ENCODE data around the gene GPX7.

Gene GPX7

GRCh38 chr1:52601991-52602855, at the start of gene GPX7:
Gene GPX7 (plus strand): TSS chr1:52602371. CDS start chr1:52602410, 39 bp downstream.
- Mint-ChIP-seq H3K27ac (peak within 1 kb of the TSS; percentile 89), H3K4me1 (peaks cover 56% of the 10 kb centered on the region), H3K36me3 (peaks cover 22% of the 10 kb centered on the region), H3K27me3 (no peaks in the 10 kb centered on the region), H3K4me3 (peak within 1 kb of the TSS; percentile 83), H3K9me3 (no peaks in the 10 kb centered on the region)
- peak; percentile 78 for DNase-seq
- CTCF ChIA-PET = interaction anchor here (1.1 kb wide), 1 partner anchor 197 kb away, joined by 4 read pairs; the partner anchor contains the start of genes ORC1 and PRPF38A

DNA sequence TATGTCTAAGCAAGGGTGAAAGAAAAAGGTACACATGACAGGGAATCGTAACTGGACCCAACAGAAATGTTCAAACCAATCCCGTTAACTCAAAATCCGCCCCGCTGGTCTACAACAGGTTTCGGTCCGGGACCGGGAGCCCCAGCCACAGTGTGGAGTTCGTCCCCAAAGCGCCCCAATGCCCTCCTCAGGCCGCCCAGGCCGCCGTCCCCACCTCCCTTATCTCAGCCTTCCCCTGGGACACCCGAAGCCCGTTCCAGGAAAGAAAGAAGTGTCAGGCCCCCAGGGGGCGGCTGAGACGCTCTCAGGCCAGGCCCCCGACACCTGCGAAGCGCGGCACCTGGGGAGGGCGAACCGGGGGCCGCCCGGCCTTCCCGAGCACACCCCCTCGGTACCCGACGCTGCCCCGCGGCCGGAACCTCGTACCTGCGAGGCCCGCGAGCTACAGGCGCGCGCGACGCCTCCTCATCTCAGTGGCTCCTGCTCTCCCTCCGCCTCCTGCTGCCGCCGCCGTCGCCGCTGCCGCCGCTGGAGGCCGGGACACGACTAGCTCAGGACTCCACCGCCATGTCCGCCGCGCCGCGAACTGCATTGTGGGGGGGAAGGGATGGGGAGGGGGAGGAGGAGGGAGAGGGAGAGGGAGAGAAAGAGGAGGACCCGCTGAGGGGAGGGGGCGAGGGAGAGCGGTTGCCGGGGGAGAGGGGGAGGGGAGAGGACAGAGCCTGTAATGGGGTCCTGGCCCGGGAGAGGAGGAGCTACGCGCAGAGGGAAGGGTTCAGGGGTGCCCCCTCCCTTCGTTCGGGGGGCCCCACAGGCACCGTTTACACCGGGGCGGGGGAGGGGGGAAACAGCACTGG, 49.4 kb upstream of the GPX7 start, which contains the start of gene TUT4:
TUT4 (minus strand) TSS at position 588 of the 857 bp plus-strand sequence. CDS start 26,812 bp downstream, outside the sequence.
- peaks cover 9% of the 10 kb centered on the region for H3K36me3 Mint-ChIP-seq
- peaks cover 5% of the 10 kb centered on the region for H3K27me3 Mint-ChIP-seq
- DNase-seq = peak; percentile 86
- peak within 1 kb of the TSS; percentile 26 for H3K27ac Mint-ChIP-seq
- peaks cover 34% of the 10 kb centered on the region for H3K4me1 Mint-ChIP-seq
- CTCF ChIA-PET = interaction anchor here (1.5 kb wide), 1 partner anchor 133 kb away, joined by 5 read pairs; no protein-coding TSS in a partner anchor
- no peaks in the 10 kb centered on the region for H3K9me3 Mint-ChIP-seq
- no peak within 1 kb of the TSS for H3K4me3 Mint-ChIP-seq

DNA sequence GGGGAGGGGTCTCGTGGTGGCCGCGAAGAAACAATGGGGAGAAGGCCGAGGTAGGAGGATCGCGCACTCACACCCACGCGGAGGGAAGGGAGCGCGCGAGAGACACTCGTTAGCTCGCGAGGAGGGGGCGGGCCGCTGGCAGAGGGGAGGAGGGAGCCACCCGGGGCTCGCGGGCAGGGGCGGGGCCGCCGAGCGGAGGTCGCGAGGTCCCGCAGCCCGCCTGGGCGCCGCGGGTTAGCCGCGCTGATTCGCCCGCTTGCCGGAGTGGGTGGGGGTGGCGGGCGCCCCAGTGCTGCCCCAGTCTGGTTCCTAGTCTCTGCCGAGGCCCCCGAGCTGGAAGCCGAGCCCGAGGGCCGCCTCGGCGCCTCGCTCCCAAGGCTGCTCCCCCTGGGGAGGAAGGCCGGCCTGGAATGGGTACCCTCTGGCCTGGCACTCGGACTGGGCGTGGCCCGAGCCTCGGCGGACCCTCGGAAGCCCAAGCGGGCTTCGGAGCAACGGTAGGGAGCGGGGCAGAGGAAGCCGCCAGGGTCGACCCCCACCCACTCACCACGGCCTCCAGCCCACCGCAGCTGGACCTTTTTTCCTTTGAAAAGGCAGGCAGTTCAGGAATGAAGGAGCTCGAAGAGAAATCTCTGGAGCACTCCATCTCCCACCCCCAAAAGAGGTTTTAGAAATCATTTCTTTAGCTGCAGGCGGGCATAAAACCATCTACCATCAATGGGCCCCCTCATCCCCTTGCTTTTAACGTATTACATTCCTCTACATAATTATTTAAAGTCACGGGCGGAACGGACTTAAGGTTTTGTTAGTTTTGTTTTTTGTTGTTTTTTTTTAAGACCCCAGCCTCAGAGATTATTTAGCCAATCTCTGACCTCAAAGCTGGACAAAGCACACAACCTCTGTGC, 48.6 kb upstream of the GPX7 start:
- Mint-ChIP-seq H3K36me3 (peaks cover 9% of the 10 kb centered on the region), H3K27me3 (peaks cover 7% of the 10 kb centered on the region), H3K9me3 (no peaks in the 10 kb centered on the region), H3K4me3 (no peak overlapping the region), H3K4me1 (peaks cover 34% of the 10 kb centered on the region), H3K27ac (peak overlapping the region; percentile 26)
- DNase-seq = peak; percentile 93
- CTCF ChIA-PET = interaction anchor here (1.0 to 1.5 kb wide), 2 partner anchors 113 to 132 kb away, joined by 3 to 5 read pairs; no protein-coding TSS in a partner anchor

GRCh38 chr1:52554267-52554640, 47.9 kb upstream of the GPX7 start:
- CTCF ChIA-PET = interaction anchor here (1.0 kb wide), 1 partner anchor 112 kb away, joined by 3 read pairs; no protein-coding TSS in a partner anchor
- peaks cover 30% of the 10 kb centered on the region for H3K4me1 Mint-ChIP-seq
- no peak overlapping the region for H3K4me3 Mint-ChIP-seq
- DNase-seq = no peak
- H3K27ac Mint-ChIP-seq = peak overlapping the region; percentile 72
- H3K27me3 Mint-ChIP-seq = peaks cover 10% of the 10 kb centered on the region
- H3K36me3 Mint-ChIP-seq = peaks cover 4% of the 10 kb centered on the region
- no peaks in the 10 kb centered on the region for H3K9me3 Mint-ChIP-seq

GRCh38 chr1:52554756-52555155, 47.4 kb upstream of the GPX7 start:
- Mint-ChIP-seq H3K36me3 (peaks cover 2% of the 10 kb centered on the region), H3K4me3 (peak overlapping the region; percentile 29), H3K27me3 (peaks cover 10% of the 10 kb centered on the region), H3K9me3 (no peaks in the 10 kb centered on the region), H3K27ac (peak overlapping the region; percentile 72), H3K4me1 (peaks cover 25% of the 10 kb centered on the region)
- CTCF ChIA-PET = no interaction called here
- no peak for DNase-seq

DNA sequence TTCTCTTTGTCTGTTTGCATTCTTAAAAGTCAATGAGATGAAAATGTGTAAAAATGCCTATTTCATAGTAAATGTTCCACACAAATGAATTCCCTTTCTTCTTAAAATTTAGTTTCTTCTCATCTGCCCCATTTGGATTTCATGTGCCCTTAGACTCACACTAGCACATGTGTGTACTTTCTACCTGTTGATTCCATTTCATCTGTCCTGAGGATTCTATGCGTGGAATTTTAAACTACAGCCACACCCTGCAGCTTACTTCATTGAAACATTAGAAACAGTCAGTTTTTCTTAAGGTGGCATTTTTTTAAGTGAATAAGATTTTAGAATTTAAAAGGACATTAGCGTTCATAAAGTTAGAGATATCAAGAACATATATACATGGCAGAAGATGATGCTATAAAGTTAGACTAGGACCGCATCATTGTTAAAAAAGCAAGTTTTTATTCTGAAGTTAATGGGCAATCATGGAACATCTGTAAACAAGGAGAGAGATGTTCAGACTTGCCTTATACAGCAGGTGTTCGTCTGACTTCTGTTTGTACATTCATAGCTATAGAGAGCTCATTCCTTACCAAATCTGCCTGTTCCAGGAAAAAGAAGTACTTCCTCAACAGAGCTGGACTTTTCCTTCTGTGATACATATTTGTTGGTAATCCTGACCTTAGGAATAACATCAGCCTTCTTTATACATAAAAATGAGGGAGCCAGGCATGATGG, 45.4 kb upstream of the GPX7 start:
- no peaks in the 10 kb centered on the region for H3K36me3 Mint-ChIP-seq

DNA sequence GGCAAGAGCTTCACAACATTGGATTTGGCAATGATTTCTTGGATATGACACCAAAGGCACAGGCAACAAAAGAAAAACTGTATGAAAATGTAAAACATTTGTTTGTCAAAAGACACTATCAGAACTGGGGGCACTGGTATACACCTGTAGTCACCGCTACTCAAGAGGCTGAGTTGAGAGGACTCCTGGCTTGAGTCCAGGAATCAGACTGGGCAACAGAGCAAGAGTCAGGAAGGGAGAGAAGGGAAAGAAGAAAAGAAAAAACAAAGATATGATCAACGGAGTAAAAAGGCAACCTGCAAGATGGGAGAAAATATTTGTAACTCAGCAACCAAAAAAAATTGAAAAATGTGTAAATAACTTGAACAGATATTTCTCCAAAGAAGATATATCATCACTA, 43.2 kb upstream of the GPX7 start:
- H3K27ac Mint-ChIP-seq = no peak overlapping the region
- no peaks in the 10 kb centered on the region for H3K36me3 Mint-ChIP-seq
- H3K4me3 Mint-ChIP-seq = no peak overlapping the region
- no peaks in the 10 kb centered on the region for H3K9me3 Mint-ChIP-seq
- DNase-seq = no peak
- CTCF ChIA-PET = no interaction called here
- peaks cover 10% of the 10 kb centered on the region for H3K27me3 Mint-ChIP-seq
- H3K4me1 Mint-ChIP-seq = peaks cover 16% of the 10 kb centered on the region

More for the DNA sequence above, 45.4 kb upstream of the GPX7 start:
- DNase-seq = no peak
- Mint-ChIP-seq H3K27me3 (peaks cover 10% of the 10 kb centered on the region), H3K4me1 (peaks cover 17% of the 10 kb centered on the region), H3K27ac (no peak overlapping the region), H3K9me3 (no peaks in the 10 kb centered on the region), H3K4me3 (no peak overlapping the region)
- CTCF ChIA-PET = no interaction called here

DNA sequence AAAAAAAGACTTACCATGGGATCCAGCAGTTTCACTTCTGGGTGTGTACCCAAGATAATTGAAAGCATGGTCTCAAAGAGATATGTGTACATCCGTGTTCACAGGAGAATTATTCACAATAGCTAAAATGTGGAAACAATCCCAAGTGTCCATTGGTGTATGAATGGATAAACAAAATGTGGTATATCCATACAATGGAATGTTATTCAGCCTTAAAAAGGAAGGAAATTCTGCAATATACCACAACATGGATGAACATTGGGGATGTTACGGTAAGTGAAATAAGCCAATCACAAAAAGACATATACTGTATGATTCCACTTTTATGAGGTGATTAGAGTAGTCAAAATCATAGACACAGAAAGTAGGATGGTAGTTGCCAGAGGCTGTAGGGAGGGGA, 42.3 kb upstream of the GPX7 start:
- no peak for DNase-seq
- CTCF ChIA-PET = no interaction called here
- Mint-ChIP-seq H3K9me3 (no peaks in the 10 kb centered on the region), H3K4me3 (no peak overlapping the region), H3K4me1 (peaks cover 7% of the 10 kb centered on the region), H3K36me3 (no peaks in the 10 kb centered on the region), H3K27ac (no peak overlapping the region), H3K27me3 (peaks cover 14% of the 10 kb centered on the region)

- Mint-ChIP-seq H3K27ac (no peak overlapping the region), H3K36me3 (no peaks in the 10 kb centered on the region), H3K9me3 (no peaks in the 10 kb centered on the region), H3K27me3 (peaks cover 11% of the 10 kb centered on the region), H3K4me1 (peaks cover 3% of the 10 kb centered on the region), H3K4me3 (no peak overlapping the region)
- DNase-seq = no peak
- CTCF ChIA-PET = no interaction called here
Observed at GRCh38 chr1:52562766-52563165, 39.4 kb upstream of the GPX7 start.

DNA sequence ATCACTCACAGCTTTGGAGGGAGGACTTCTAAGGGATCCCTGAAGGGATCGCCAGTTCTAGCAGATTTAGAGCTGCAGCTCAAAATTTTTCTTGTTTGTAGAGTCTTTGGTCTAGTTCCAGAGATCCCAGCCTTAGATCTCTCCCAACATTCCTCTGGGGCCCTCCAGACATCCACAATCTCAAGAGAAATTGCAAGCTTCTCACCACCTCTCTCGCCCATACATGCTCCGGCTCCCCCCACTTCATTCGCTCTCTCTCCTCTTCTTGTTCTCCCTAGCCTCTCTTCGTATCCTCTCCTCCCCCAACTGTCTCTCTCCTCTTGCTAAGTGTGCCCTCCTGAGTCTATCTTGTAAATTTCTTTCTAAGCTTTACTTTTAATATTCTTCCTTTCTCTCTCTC, 34.2 kb upstream of the GPX7 start:
- no peaks in the 10 kb centered on the region for H3K9me3 Mint-ChIP-seq
- DNase-seq = no peak
- H3K36me3 Mint-ChIP-seq = no peaks in the 10 kb centered on the region
- H3K27me3 Mint-ChIP-seq = peaks cover 13% of the 10 kb centered on the region
- H3K4me1 Mint-ChIP-seq = peaks cover 19% of the 10 kb centered on the region
- CTCF ChIA-PET = interaction anchor here (1.1 kb wide), 1 partner anchor 25 kb away, joined by 3 read pairs; no protein-coding TSS in a partner anchor
- no peak overlapping the region for H3K27ac Mint-ChIP-seq
- H3K4me3 Mint-ChIP-seq = no peak overlapping the region

DNA sequence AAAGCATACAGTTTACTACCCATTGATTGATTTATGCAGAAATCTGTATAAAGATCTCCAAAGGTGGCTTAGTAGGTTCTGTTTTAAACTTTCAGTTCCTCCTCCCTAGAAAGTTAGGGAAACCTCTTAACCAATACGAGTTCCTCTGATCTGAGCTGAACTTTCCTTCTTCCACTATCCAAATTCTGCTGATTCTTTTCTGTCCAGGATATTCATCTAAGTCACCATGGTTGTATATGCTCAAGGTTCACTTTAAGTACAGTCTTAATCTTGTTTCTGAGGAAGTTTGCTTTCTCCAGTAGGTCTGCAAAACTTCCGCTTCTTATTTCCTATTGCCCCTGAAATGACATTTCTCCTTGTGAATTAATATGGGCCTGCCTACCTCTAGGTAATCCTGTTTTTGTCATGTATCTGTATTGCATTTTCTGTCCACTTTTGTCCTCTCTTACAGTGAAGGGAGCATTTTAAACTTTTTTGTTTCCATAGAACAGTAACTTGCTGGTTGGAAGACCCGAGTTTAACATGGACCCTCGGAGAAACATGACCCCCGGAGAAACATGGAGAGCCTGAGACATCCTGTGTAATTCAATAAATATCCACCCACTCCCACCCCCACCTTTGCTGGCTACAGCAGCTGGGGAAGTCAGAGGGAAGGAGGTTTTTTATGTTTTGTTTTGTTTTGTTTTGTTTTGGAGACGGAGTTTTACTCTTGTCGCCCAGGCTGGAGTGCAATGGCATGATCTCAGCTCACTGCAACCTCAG, 32.5 kb upstream of the GPX7 start:
- Mint-ChIP-seq H3K4me1 (peaks cover 19% of the 10 kb centered on the region), H3K27me3 (peaks cover 10% of the 10 kb centered on the region), H3K9me3 (no peaks in the 10 kb centered on the region), H3K27ac (no peak overlapping the region), H3K4me3 (no peak overlapping the region), H3K36me3 (no peaks in the 10 kb centered on the region)
- DNase-seq = no peak
- CTCF ChIA-PET = no interaction called here

GRCh38 chr1:52571783-52572182, 30.4 kb upstream of the GPX7 start:
- H3K27ac Mint-ChIP-seq = no peak overlapping the region
- CTCF ChIA-PET = no interaction called here
- H3K4me3 Mint-ChIP-seq = no peak overlapping the region
- H3K4me1 Mint-ChIP-seq = peaks cover 19% of the 10 kb centered on the region
- no peaks in the 10 kb centered on the region for H3K36me3 Mint-ChIP-seq
- no peaks in the 10 kb centered on the region for H3K9me3 Mint-ChIP-seq
- H3K27me3 Mint-ChIP-seq = peaks cover 9% of the 10 kb centered on the region
- no peak for DNase-seq

Data from activated naive CD4-positive, alpha-beta T cell treated with anti-CD3 and anti-CD28 coated beads, Interleukin-2, amount 10 ng/mL, durations not matched to agents 7 days and 5 days (primary cell).